Suprapubic skin (tissue), 4 donors: Measurements from ENCODE around the gene HS3ST2.

Experiments
- POLR2A ChIP-seq, 2 donors: fragments of 450-650 bp; IDR thresholded peaks; one replicate each; pipeline ENCODE4 v1.6.1; 2017; ENCODE audit warnings: antibody characterized with exemption in 2 of 2, mild to moderate bottlenecking in 2 of 2, moderate library complexity in 2 of 2
- POLR2AphosphoS5 ChIP-seq, 3 donors: sonication (generic); formaldehyde crosslinking; IDR thresholded peaks; one replicate each; pipeline ENCODE4 v1.6.1; 2017; ENCODE audit warnings: antibody characterized with exemption in 3 of 3
- TF ChIP-seq, protein P1 (sequence below), 2 donors: fragments of 200-600 bp in 1 of 2; fragments of 450-650 bp in 1 of 2; sonication (generic) in 1 of 2; IDR thresholded peaks; one replicate each; pipeline ENCODE4 v1.5.1; 2016 to 2019; ENCODE audit warnings: antibody characterized with exemption in 2 of 2, mild to moderate bottlenecking in 1 of 2, moderate library complexity in 1 of 2

DNA sequence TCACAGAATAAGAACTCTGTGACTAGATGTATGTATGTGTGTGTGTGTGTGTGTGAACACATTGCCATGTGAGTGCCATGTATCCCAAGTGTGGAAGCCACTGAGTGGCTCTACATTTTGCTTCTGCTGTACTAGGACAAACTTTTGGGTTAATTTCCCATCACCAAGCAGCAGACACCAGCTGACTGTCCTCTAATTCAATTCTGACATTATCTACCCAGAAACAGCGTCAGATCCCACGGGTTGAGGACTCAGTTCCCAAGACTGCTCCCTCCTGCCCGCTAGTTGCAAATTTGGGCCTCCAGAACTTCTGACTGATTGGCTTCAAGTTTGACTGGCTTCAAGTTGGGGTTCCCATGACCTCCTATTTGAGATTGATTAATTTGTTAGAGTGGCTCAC lies 29.2 kb downstream of the HS3ST2 start:
- TF ChIP-seq, protein P1, sequence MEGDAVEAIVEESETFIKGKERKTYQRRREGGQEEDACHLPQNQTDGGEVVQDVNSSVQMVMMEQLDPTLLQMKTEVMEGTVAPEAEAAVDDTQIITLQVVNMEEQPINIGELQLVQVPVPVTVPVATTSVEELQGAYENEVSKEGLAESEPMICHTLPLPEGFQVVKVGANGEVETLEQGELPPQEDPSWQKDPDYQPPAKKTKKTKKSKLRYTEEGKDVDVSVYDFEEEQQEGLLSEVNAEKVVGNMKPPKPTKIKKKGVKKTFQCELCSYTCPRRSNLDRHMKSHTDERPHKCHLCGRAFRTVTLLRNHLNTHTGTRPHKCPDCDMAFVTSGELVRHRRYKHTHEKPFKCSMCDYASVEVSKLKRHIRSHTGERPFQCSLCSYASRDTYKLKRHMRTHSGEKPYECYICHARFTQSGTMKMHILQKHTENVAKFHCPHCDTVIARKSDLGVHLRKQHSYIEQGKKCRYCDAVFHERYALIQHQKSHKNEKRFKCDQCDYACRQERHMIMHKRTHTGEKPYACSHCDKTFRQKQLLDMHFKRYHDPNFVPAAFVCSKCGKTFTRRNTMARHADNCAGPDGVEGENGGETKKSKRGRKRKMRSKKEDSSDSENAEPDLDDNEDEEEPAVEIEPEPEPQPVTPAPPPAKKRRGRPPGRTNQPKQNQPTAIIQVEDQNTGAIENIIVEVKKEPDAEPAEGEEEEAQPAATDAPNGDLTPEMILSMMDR (IDR thresholded peaks at IDR 0.05): no peak
- TF ChIP-seq POLR2A (IDR thresholded peaks at IDR 0.05) (no peak), POLR2AphosphoS5 (IDR thresholded peaks at IDR 0.05) (no peak)
